HepG2 (cell line): ENCODE data around the gene NRL. TPM values are rescaled to one million over a fixed set of nuclear protein-coding genes. Genes with fewer than 3 reads are reported as not detected.

Experiments used
- AHDC1 ChIP-seq: sonication (generic); formaldehyde crosslinking; IDR thresholded peaks from 2 replicates; pipeline ENCODE4 v1.5.1; 2020; ENCODE audit warnings: mild to moderate bottlenecking, missing genetic modification reagents, borderline replicate concordance
- BCLAF1 ChIP-seq: fragments of 450-650 bp; IDR thresholded peaks from 2 replicates; pipeline ENCODE4 v1.6.1; 2017; ENCODE audit warnings: mild to moderate bottlenecking
- EHMT2 ChIP-seq: fragments of 200-600 bp; sonication (generic); IDR thresholded peaks from 2 replicates; pipeline ENCODE4 v1.7.0; 2017; ENCODE audit warnings: antibody characterized with exemption, low read depth, low read length, borderline replicate concordance
- JDP2 ChIP-seq: sonication (generic); formaldehyde crosslinking; IDR thresholded peaks from 2 replicates; pipeline ENCODE4 v1.8.1; 2022; ENCODE audit warnings: missing genetic modification reagents, borderline replicate concordance
- KLF16 ChIP-seq, 2 experiments: sonication (generic) in 1 of 2; formaldehyde crosslinking in 1 of 2; IDR thresholded peaks; 2 replicates each; pipeline versions ENCODE4 v1.6.1 to v1.8.0; 2016 to 2023; ENCODE audit warnings: missing genetic modification reagents in 2 of 2, missing compliant biosample characterization in 1 of 2
- MAF1 ChIP-seq: sonication (generic); formaldehyde crosslinking; IDR thresholded peaks from 2 replicates; pipeline ENCODE4 v1.5.0; 2020; ENCODE audit warnings: missing genetic modification reagents, borderline replicate concordance
- NBN ChIP-seq: fragments of 450-650 bp; conservative IDR thresholded peaks from 2 replicates; pipeline ENCODE4 v1.6.1; 2017
- THAP8 ChIP-seq: sonication (generic); formaldehyde crosslinking; IDR thresholded peaks from 2 replicates; pipeline ENCODE4 v1.5.1; 2020; ENCODE audit warnings: missing genetic modification reagents, mild to moderate bottlenecking, borderline replicate concordance
- ZBTB42 ChIP-seq: sonication (generic); formaldehyde crosslinking; IDR thresholded peaks from 2 replicates; pipeline ENCODE4 v1.5.0; 2020; ENCODE audit warnings: mild to moderate bottlenecking, missing genetic modification reagents
- ZFP37 ChIP-seq: sonication (generic); formaldehyde crosslinking; IDR thresholded peaks from 2 replicates; pipeline ENCODE4 v1.4.0; 2020; ENCODE audit warnings: missing genetic modification reagents, borderline replicate concordance
- ZNF17 ChIP-seq: sonication (generic); formaldehyde crosslinking; IDR thresholded peaks from 2 replicates; pipeline ENCODE4 v1.5.0; 2020; ENCODE audit warnings: mild to moderate bottlenecking, missing genetic modification reagents
- ZNF205 ChIP-seq: IDR thresholded peaks from 2 replicates; pipeline ENCODE4 v1.6.1; 2018; ENCODE audit warnings: missing biosample characterization, missing genetic modification reagents
- ZNF329 ChIP-seq: sonication (generic); formaldehyde crosslinking; IDR thresholded peaks from 2 replicates; pipeline ENCODE4 v1.9.0; 2021; ENCODE audit warnings: low read depth, mild to moderate bottlenecking, missing genetic modification reagents
- ZNF33B ChIP-seq: sonication (generic); formaldehyde crosslinking; IDR thresholded peaks from 2 replicates; pipeline ENCODE4 v1.5.1; 2020; ENCODE audit warnings: mild to moderate bottlenecking, missing genetic modification reagents
- ZNF432 ChIP-seq: sonication (generic); formaldehyde crosslinking; IDR thresholded peaks from 2 replicates; pipeline ENCODE4 v1.5.0; 2020; ENCODE audit warnings: missing genetic modification reagents, mild to moderate bottlenecking, borderline replicate concordance
- ZNF775 ChIP-seq: sonication (generic); formaldehyde crosslinking; IDR thresholded peaks from 2 replicates; pipeline ENCODE4 v1.4.0; 2020; ENCODE audit warnings: missing genetic modification reagents, mild to moderate bottlenecking, moderate library complexity, borderline replicate concordance
- polyA plus RNA-seq, 8 experiments: library from polyadenylated mRNA; depleted of rRNA in 3 of 8; stranded (reverse) in 7 of 8; unstranded in 1 of 8; fragments of >200 nt; fragmentation: Illumina TruSeq in 4 of 8; extraction: Trizol in 4 of 8; gene quantifications; 2 replicates each; pipeline versions ENCODE4 v1.2.1 to v1.2.3, GENCODE V29; 2011 to 2016; ENCODE audit warnings: low read depth in 4 of 8, missing spikeins in 1 of 8, mixed read lengths in 1 of 8; ENCODE audit not compliant: insufficient read depth in 1 of 8
- total RNA-seq, 5 experiments: library from RNA; depleted of rRNA; stranded (reverse); fragments of >200 nt; fragmentation: Illumina TruSeq; extraction: Trizol; gene quantifications; 2 replicates each; pipeline ENCODE4 v1.2.3, GENCODE V29; 2016; ENCODE audit warnings: low read depth in 1 of 5

NRL gene
- total and polyA plus RNA-seq, 2 of the 13 experiments (the other 11 are each of a cell fraction or from before 2014, with no cell fraction given), result 2.5 to 4.7 TPM

GRCh38 chr14:24080888-24081738 lies 33.6 kb downstream of the NRL start (continued):
- no peak for TF ChIP-seq ZNF33B (CRISPR knock-in tag)
- TF ChIP-seq ZBTB42 (CRISPR knock-in tag), result no peak; the same call in 1 of the 2 replicates
- TF ChIP-seq THAP8 (CRISPR knock-in tag), result 0 out of 2 replicates have a peak, but pooled peaks have one; percentile 19
- TF ChIP-seq NBN, result no peak
- peak; percentile 49; the same call in 1 of the 2 replicates for TF ChIP-seq ZNF329 (CRISPR knock-in tag)
- no peak for TF ChIP-seq ZNF17 (CRISPR knock-in tag)
- TF ChIP-seq ZNF775 (CRISPR knock-in tag), result no peak
- TF ChIP-seq BCLAF1, result no peak
- TF ChIP-seq EHMT2, result no peak
- TF ChIP-seq MAF1 (CRISPR knock-in tag), result no peak; the same call in 1 of the 2 replicates
- TF ChIP-seq KLF16 (CRISPR knock-in tag; IDR thresholded peaks at IDR 0.05), result no peak
- peak; percentile 65; the same call in 1 of the 2 replicates for TF ChIP-seq ZNF205 (CRISPR knock-in tag)
- TF ChIP-seq JDP2, result no peak
- no peak for TF ChIP-seq ZFP37 (CRISPR knock-in tag)
- no peak for TF ChIP-seq ZNF432 (CRISPR knock-in tag)
- no peak for TF ChIP-seq AHDC1
